ENCODE measurements around the gene ZNF654. TPM values are rescaled to one million over a fixed set of nuclear protein-coding genes. Genes with fewer than 3 reads are reported as not detected.
"Not testable (repeated sequence)": the region's sequence is repeated elsewhere in the genome, so short reads cannot be mapped to it uniquely, and the experiment has no call there.

ZNF654 gene
- total RNA-seq, 1 donor from 2014 or later, result 11.2 TPM

DNA sequence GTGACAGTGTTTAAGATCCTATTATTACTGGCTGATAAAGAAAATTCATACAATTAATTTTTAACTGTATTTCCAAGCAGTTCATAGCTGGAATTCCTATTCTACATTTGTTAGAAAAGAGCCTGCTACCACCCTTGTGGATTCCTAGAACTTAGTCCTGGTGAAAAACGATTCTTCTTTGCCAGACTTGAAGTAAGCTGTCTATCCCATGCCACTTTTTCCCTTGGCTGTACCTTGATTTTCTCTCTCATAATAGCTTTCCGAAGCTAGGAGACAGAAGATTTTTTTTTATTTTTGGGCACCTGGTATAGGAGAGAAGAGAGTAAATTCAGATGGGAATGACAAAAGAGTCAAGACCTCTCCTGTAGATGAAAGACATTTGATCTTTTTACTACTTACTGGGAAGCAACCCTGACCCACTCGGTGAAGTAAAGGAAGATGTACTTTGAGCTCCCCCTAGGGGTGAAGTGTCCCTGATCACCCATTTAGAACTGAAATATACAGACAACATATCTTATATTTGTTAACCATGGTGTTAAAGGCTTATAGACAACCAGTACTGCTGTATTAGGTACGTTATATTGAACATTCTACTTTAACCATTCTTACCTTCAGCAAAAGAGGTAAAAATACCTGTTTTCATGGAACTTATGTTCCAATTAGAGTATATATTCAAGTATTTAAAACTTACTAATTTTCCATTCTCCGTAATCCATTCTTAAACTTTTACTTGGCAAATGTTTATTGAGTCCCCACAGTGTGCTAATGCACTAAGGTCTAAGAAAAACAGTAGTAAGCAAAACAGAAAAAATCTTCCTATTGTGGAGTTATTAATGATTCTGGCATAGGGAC is 54.5 kb downstream of the ZNF654 start:
- no peak overlapping the region for H3K27ac Mint-ChIP-seq
- no peak overlapping the region for H3K4me3 Mint-ChIP-seq
- H3K9me3 Mint-ChIP-seq, result no peaks in the 10 kb centered on the region
- intact Hi-C loops (cut with micrococcal nuclease), result loop anchor here (1.0 to 10.0 kb wide), 7 partner anchors 54 to 851 kb away; partner anchors contain the start of genes CGGBP1 and ZNF654
- ChIA-PET CTCF (interaction anchor here (0.6 to 2.9 kb wide), 20 partner anchors 10 to 854 kb away, joined by 3 to 33 read pairs (median 3); partner anchors contain the start of genes CGGBP1 and ZNF654), POLR2A (interaction anchor here (0.7 to 3.0 kb wide), 2 partner anchors 21 to 55 kb away, joined by 5 to 13 read pairs; partner anchors contain the start of genes CGGBP1 and ZNF654)
- ATAC-seq (ENCODE audit: low read depth), result peak; percentile 89
- TF ChIP-seq, protein P1, sequence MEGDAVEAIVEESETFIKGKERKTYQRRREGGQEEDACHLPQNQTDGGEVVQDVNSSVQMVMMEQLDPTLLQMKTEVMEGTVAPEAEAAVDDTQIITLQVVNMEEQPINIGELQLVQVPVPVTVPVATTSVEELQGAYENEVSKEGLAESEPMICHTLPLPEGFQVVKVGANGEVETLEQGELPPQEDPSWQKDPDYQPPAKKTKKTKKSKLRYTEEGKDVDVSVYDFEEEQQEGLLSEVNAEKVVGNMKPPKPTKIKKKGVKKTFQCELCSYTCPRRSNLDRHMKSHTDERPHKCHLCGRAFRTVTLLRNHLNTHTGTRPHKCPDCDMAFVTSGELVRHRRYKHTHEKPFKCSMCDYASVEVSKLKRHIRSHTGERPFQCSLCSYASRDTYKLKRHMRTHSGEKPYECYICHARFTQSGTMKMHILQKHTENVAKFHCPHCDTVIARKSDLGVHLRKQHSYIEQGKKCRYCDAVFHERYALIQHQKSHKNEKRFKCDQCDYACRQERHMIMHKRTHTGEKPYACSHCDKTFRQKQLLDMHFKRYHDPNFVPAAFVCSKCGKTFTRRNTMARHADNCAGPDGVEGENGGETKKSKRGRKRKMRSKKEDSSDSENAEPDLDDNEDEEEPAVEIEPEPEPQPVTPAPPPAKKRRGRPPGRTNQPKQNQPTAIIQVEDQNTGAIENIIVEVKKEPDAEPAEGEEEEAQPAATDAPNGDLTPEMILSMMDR (IDR thresholded peaks at IDR 0.05), result no peak
- peaks cover 37% of the 10 kb centered on the region for H3K36me3 Mint-ChIP-seq (ENCODE audit: low read depth)
- peaks cover 7% of the 10 kb centered on the region for H3K4me1 Mint-ChIP-seq
- no peaks in the 10 kb centered on the region for H3K27me3 Mint-ChIP-seq
- DNase-seq, result no peak

DNA sequence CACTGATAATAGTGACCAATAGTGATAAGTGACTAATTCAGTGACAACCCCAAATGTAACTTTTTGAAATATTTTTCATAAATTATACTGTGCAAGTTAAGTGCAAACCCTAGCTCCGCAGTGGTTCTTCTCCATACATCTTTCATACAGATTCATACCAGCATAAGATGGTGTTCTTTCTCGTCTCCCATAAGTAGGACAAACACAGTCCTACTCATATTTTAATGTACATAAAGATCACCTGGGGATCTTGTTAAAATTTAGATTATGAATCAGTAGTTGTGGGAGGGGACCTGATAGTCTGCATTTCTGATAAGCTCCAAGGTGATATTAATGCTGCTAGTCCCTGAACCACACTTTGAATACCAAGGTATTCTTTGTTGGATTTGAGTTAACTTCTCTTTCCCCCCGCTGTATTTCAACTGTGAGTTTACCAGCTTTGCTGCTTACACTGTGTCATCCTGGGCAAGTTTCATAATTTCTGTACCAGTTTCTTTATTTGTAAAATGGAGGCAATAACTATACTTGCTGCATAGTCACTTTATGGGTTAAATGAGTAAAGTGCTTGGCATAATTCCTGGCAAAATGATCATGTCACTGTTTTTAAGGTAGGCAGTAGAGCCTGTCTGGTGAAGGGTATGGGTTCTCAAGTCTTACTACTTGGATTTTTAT is 56.0 kb downstream of the ZNF654 start:
- ATAC-seq (ENCODE audit: low read depth) (no peak), DNase-seq (no peak)
- Mint-ChIP-seq H3K4me3 (no peak overlapping the region), H3K27ac (no peak overlapping the region), H3K36me3 (ENCODE audit: low read depth) (peaks cover 38% of the 10 kb centered on the region), H3K27me3 (no peaks in the 10 kb centered on the region), H3K9me3 (no peaks in the 10 kb centered on the region), H3K4me1 (peaks cover 7% of the 10 kb centered on the region)
- TF ChIP-seq, protein P1 (IDR thresholded peaks at IDR 0.05), result no peak
- intact Hi-C loops (cut with micrococcal nuclease), result loop anchor here (5.0 to 10.0 kb wide), 2 partner anchors 560 to 853 kb away; no protein-coding TSS in a partner anchor
- ChIA-PET CTCF (interaction anchor here (1.0 to 2.9 kb wide), 4 partner anchors 10 to 764 kb away, joined by 3 to 23 read pairs (median 4); no protein-coding TSS in a partner anchor), POLR2A (interaction anchor here (0.6 to 3.0 kb wide), 2 partner anchors 37 to 56 kb away, joined by 3 to 13 read pairs; partner anchors contain the start of genes CGGBP1 and ZNF654)

DNA sequence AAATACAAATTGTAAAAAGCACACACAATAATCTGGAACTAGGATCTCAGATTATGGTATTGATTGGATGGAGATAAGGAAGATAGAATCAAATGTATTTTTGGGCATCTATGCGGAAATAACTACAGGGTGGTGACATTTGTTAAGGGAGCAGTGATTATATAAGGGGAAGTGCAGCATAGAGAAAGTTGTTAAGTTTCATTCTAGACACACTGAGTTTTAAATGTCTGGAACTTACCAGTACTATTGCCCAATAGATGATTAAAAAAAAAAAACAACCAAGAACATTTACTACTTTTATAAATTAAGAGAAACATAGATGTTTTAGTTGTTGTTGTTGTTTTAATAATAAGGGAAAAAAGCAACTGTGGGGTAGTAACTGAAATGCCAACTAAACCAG is 58.6 kb downstream of the ZNF654 start:
- POLR2A ChIA-PET, result no interaction called here
- intact Hi-C loops (cut with micrococcal nuclease), result loop anchor here (10.0 kb wide), 1 partner anchor 563 kb away; no protein-coding TSS in a partner anchor
- no peak overlapping the region for H3K4me3 Mint-ChIP-seq
- H3K27me3 Mint-ChIP-seq, result no peaks in the 10 kb centered on the region
- H3K27ac Mint-ChIP-seq, result no peak overlapping the region
- DNase-seq (no peak), ATAC-seq (ENCODE audit: low read depth) (no peak)
- CTCF ChIA-PET, result no interaction called here
- TF ChIP-seq, protein P1 (IDR thresholded peaks at IDR 0.05), result no peak
- H3K36me3 Mint-ChIP-seq (ENCODE audit: low read depth), result peaks cover 47% of the 10 kb centered on the region
- peaks cover 9% of the 10 kb centered on the region for H3K4me1 Mint-ChIP-seq
- H3K9me3 Mint-ChIP-seq, result no peaks in the 10 kb centered on the region

DNA sequence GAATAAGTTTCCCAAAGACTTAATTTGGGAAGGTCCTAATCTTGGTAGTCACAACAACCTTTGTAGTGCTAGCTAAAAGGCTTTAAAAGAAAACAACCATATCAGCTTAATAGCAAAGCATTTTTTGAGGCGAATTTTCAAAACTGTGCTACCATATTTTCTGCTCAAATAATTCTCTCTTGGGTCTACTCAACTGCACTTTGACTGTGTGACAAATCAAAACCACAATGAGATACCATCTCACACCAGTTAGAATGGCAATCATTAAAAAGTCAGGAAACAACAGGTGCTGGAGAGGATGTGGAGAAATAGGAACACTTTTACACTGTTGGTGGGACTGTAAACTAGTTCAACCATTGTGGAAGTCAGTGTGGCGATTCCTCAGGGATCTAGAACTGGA is 59.5 kb downstream of the ZNF654 start:
- H3K9me3 Mint-ChIP-seq; H3K27me3 Mint-ChIP-seq; H3K4me1 Mint-ChIP-seq; POLR2A ChIA-PET; DNase-seq; CTCF ChIA-PET; ATAC-seq (ENCODE audit: low read depth); H3K4me3 Mint-ChIP-seq; H3K27ac Mint-ChIP-seq: not testable (repeated sequence)
- peaks cover 44% of the 10 kb centered on the region for H3K36me3 Mint-ChIP-seq (ENCODE audit: low read depth)
- intact Hi-C loops (cut with micrococcal nuclease), result loop anchor here (10.0 kb wide), 1 partner anchor 564 kb away; no protein-coding TSS in a partner anchor

DNA sequence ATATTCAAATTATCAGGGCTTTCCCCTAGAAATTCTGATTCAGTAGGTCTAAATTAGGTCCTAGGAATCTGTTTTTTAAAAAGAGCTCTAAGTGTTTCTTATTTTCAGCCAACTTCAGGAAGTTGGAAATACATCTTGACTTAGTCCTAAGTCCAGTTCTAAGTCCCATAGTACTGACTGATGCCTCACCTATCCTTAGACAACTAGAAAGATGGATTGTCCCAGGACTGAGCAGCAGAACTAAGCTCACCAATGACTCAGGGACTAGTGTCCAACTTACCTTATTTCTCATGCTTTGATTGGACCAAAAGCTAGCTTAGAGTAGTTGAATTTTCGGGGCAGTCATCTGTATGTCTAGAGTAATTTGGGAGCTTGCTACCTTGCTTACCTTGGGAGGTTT is 64.5 kb downstream of the ZNF654 start:
- ATAC-seq (ENCODE audit: low read depth) (no peak), DNase-seq (no peak)
- no peaks in the 10 kb centered on the region for H3K27me3 Mint-ChIP-seq
- ChIA-PET POLR2A (no interaction called here), CTCF (interaction anchor here (0.7 kb wide), 1 partner anchor 11 kb away, joined by 3 read pairs; no protein-coding TSS in a partner anchor)
- peaks cover 2% of the 10 kb centered on the region for H3K4me1 Mint-ChIP-seq
- peaks cover 14% of the 10 kb centered on the region for H3K36me3 Mint-ChIP-seq (ENCODE audit: low read depth)
- no peaks in the 10 kb centered on the region for H3K9me3 Mint-ChIP-seq
- TF ChIP-seq, protein P1 (IDR thresholded peaks at IDR 0.05), result no peak
- no peak overlapping the region for H3K27ac Mint-ChIP-seq
- no peak overlapping the region for H3K4me3 Mint-ChIP-seq
- intact Hi-C loops (cut with micrococcal nuclease), result no loop called here
